Retinal pigment epithelial cell (primary cell): Measurements from ENCODE around the gene PLOD3.

Source experiments
- DNase-seq: peaks from one replicate; pipeline ENCODE4 v3.0.0-alpha.2; 2010; ENCODE audit warnings: low read depth
- H3K4me3 ChIP-seq: 2 replicates; pipeline ENCODE4 v1.5.1; 2011; ENCODE audit warnings: mild to moderate bottlenecking, low read length, control low read depth, moderate library complexity
- CTCF ChIP-seq: conservative IDR thresholded peaks from 2 replicates; pipeline ENCODE4 v1.5.1; 2011; ENCODE audit warnings: low read depth, low read length, control low read depth, inconsistent platforms

PLOD3 gene

GRCh38 chr7:101241015-101241363 is 23.6 kb upstream of the PLOD3 start:
- no peak for TF ChIP-seq CTCF
- DNase-seq: no peak
- H3K4me3 ChIP-seq: no peak overlapping the region

GRCh38 chr7:101240226-101241014 is 23.0 kb upstream of the PLOD3 start:
- no peak for DNase-seq
- no peak for TF ChIP-seq CTCF
- H3K4me3 ChIP-seq: no peak overlapping the region

- no peak overlapping the region for H3K4me3 ChIP-seq
- no peak for DNase-seq
- TF ChIP-seq CTCF: no peak
Measured at GRCh38 chr7:101239951-101240220, 22.5 kb upstream of the PLOD3 start.

- no peak for DNase-seq
- no peak overlapping the region for H3K4me3 ChIP-seq
Measured at GRCh38 chr7:101239191-101239950, 22.0 kb upstream of the PLOD3 start.

GRCh38 chr7:101238226-101239182 is 21.1 kb upstream of the PLOD3 start:
- no peak for TF ChIP-seq CTCF

More at GRCh38 chr7:101239191-101239950, 22.0 kb upstream of the PLOD3 start:
- no peak for TF ChIP-seq CTCF

GRCh38 chr7:101237206-101238067 is 20.1 kb upstream of the PLOD3 start, which contains the start of gene CLDN15:
TSS of gene CLDN15 (minus strand) at chr7:101237802. CDS start at chr7:101237581, 221 bp downstream.
- TF ChIP-seq CTCF: no peak
- no peak within 1 kb of the TSS for H3K4me3 ChIP-seq
- DNase-seq: no peak

More at GRCh38 chr7:101238226-101239182, 21.1 kb upstream of the PLOD3 start:
- no peak overlapping the region for H3K4me3 ChIP-seq
- no peak for DNase-seq
